Globus pallidus (tissue), 1 donor: Measurements from ENCODE around the gene ZNF174.

Experiments
- DNase-seq: peaks from one replicate; pipeline ENCODE4 v3.0.0-alpha.2; 2015; ENCODE audit warnings: low spot score

Gene ZNF174

DNA sequence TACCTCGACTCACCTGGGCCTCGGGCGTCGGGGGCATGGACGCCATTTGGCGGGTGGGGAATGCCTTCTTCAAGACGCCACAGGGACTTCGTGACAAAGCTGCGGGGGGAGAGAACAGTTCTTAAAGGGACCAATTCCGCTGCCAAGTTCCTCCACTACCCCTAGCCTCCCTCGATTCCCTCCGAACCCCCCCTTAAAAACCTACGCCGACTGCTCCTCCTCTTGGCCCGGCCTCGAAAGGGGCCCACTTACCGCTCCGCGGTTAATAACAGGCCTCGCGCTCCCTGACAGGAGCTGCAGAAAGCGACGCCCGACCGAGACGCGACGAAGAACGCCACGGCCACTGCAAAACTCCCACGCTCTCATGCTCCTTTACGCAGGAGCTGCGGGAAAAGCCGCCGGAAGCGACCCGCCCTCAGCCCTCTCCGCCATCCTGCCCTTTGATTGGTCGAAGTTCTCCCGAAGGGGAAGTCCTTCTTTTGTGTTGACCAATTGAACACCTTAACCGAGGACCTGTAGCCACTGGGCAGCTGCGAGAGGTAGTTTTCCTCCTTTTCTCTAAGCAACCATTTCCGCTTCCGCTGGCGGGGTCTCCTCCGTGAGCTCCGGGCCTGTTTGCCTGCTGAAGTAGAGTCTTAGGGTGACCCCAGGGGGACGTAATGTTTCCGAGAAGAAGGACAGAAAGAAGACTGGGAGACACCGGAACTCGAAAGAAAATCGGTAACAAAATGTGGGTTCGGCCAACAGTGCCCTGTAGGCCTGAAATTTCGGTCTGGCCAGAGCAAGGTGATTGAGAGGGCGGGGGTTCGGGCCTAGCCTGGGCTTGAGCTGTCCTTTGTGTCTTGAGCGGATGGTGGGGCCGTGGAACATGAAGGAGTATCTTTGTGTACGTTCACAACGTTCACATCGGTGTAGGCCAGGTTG, 42.4 kb downstream of the ZNF174 start, which contains the start of the genes NAA60 and ZNF597:
Gene NAA60, plus strand, starts transcription at position 573 of the 924 bp plus-strand sequence. CDS start 32,548 bp downstream, outside the sequence.
Gene ZNF597, minus strand, starts transcription at position 397 of the 924 bp plus-strand sequence. Its CDS starts 351 bp downstream, at position 46.
- peak; percentile 88 for DNase-seq

- no peak for DNase-seq
Measured at GRCh38 chr16:3444032-3444388, 43.0 kb downstream of the ZNF174 start.

DNA sequence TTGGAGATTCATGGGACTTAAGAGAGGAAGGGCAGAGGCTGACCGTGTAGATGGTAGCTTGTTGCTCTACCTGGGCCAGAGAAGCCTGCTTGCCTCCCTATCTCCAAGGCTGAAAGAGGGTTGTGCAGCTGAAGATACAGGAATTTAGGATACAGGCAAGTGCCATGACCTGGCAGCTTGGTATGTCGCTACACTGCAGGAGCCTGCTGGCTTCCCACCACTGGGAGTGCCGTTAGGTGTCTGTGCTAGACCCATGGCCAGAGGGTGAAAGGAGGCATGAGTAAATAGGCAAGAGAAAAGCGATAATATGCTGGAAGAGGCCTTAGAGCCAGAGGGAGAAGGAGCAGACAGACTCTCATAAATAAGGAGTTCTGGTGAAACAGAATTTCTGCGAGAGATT, 53.1 kb downstream of the ZNF174 start:
- no peak for DNase-seq

DNA sequence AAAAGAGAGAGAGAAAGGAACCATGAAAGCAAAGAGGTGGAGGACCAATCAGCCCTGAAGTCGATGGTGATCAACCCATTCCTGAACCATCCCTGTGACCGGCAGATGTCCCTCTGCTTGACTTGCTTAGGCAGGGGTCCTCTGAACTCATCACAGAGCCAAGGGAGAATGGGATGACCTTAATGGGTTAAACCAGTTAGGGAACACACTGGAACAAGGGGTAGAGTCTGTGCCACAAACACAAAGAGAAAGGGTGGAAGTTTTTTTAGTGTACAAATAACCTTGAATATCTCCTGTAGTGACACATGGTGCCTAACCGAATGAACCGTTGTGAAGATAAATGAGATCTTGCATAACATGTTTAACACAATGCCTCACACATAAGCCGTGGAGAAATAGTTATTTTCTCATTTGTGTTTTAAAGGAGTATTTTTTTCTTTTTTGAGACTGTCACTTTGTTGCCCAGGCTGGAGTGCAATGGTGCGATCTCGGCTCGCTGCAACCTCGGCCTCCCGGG, 53.7 kb downstream of the ZNF174 start:
- no peak for DNase-seq

GRCh38 chr16:3457434-3458252, 56.6 kb downstream of the ZNF174 start:
- peak; percentile 90 for DNase-seq

- no peak for DNase-seq
Measured at GRCh38 chr16:3458278-3458851, 57.4 kb downstream of the ZNF174 start.

DNA sequence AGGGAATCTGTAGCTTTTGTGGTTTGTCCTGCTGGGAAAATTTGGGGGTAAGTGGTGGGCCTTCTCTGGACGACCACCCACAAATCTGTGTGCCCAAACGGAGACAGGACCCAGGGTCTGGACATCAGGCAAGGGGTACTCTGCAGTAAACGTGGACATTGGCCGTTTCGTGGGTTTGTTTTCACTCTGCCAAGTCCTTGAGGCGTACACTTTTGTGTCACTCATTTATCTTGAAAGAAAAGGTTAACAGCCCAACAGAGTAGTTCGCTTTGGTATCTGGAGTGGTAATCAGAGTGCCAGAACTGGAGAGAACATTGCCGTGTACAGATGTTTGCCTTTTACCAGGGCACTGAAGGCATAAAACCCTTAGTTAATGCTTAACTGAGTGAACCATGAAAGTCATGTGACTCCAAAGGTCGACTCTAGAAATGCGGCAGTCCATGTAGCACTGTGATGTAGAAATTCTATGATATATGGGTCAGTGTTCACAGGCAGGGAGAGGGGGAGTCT, 57.9 kb downstream of the ZNF174 start:
- no peak for DNase-seq
